Measurements from ENCODE around the gene ADCY4.

DNA sequence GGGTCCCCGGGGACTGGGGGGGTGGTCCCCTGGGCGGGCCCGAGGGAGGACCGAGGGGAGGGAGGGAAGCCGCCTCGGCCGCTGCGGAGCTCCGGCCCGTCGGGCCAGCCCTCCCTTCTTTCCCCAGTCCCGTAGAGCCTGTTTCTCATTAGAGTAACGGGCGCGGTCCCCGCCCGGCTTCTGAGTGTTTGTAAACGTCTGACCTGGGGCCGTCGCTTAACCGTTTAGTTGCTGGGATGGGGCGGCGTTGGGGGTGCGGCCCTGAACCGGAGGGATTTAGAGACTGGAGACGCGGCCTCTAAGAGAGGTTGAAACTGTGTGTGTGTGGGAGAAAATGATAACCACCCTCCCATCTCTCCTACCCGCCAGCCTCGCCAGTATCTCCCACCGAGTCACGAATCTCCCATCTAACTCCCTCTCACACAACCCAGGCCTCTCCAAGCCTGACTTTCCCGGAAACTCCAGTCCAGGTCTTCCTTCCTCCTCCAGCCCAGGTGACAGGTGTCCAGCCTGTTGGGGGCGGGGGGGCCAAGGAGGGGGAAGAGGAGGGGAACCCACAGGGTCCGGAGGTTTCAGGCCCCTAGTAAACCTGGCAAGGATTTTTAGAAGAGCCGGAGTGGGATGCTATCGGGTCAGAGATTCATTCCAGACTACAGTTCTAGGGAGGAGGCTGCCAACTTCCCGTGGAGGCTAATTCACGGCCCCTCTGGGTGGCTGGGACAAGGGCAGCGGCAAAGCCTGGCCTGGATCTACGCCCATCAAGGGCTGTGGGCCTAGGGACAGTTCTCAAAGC, 32.0 kb upstream of the ADCY4 start:
- TF ChIP-seq, protein P1, sequence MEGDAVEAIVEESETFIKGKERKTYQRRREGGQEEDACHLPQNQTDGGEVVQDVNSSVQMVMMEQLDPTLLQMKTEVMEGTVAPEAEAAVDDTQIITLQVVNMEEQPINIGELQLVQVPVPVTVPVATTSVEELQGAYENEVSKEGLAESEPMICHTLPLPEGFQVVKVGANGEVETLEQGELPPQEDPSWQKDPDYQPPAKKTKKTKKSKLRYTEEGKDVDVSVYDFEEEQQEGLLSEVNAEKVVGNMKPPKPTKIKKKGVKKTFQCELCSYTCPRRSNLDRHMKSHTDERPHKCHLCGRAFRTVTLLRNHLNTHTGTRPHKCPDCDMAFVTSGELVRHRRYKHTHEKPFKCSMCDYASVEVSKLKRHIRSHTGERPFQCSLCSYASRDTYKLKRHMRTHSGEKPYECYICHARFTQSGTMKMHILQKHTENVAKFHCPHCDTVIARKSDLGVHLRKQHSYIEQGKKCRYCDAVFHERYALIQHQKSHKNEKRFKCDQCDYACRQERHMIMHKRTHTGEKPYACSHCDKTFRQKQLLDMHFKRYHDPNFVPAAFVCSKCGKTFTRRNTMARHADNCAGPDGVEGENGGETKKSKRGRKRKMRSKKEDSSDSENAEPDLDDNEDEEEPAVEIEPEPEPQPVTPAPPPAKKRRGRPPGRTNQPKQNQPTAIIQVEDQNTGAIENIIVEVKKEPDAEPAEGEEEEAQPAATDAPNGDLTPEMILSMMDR (conservative IDR thresholded peaks at IDR 0.05), result no peak
- TF ChIP-seq ZFX (IDR thresholded peaks at IDR 0.05), result no peak
